Measurements from ENCODE around the gene RPS17. TPM values are rescaled to one million over a fixed set of nuclear protein-coding genes. Genes with fewer than 3 reads are reported as not detected.

Gene RPS17
- total RNA-seq: 1,000 to 10,000 TPM; 1,210 to 3,062 (median 1,354) TPM
- polyA plus RNA-seq: 1,000 to 10,000 TPM; 2,161 to 2,863 (median 2,568) TPM
- long read RNA-seq, donor 1, transcript RPS17-210 (5 exons, 488 nt): major isoform, 612 of 984 reads
- long read RNA-seq, donor 1, transcript RPS17-204 (2 exons, 760 nt): minor isoform, 7 of 984 reads
- long read RNA-seq, donor 1, transcript RPS17-209 (4 exons, 1,909 nt): minor isoform, 10 of 984 reads
- long read RNA-seq, donor 1, transcript RPS17-203 (2 exons, 580 nt): minor isoform, 6 of 984 reads
- long read RNA-seq, donor 1, partial matches to known transcripts: 347 of 984 reads
- long read RNA-seq, donor 1, other reads (novel, unspliced or antisense): 0 of 984 reads
- long read RNA-seq, donor 2, transcript RPS17-210 (5 exons, 488 nt): major isoform, 347 of 368 reads
- long read RNA-seq, donor 2, partial matches to known transcripts: 12 of 368 reads
- long read RNA-seq, donor 2, other reads (novel, unspliced or antisense): 0 of 368 reads
- long read RNA-seq, donor 3, transcript RPS17-210 (5 exons, 488 nt): major isoform, 295 of 303 reads
- long read RNA-seq, donor 3, partial matches to known transcripts: 0 of 303 reads
- long read RNA-seq, donor 3, other reads (novel, unspliced or antisense): 0 of 303 reads
- long read RNA-seq, donor 4, transcript RPS17-210 (5 exons, 488 nt): major isoform, 866 of 870 reads
- long read RNA-seq, donor 4, partial matches to known transcripts: 0 of 870 reads
- long read RNA-seq, donor 4, other reads (novel, unspliced or antisense): 4 of 870 reads
- long read RNA-seq, donor 5, transcript RPS17-210 (5 exons, 488 nt): major isoform, 435 of 438 reads
- long read RNA-seq, donor 5, partial matches to known transcripts: 0 of 438 reads
- long read RNA-seq, donor 5, other reads (novel, unspliced or antisense): 2 of 438 reads
- long read RNA-seq, donor 6, transcript RPS17-210 (5 exons, 488 nt): major isoform, 920 of 923 reads
- long read RNA-seq, donor 6, partial matches to known transcripts: 0 of 923 reads
- long read RNA-seq, donor 6, other reads (novel, unspliced or antisense): 3 of 923 reads
- long read RNA-seq, donor 7, transcript RPS17-210 (5 exons, 488 nt): major isoform, 283 of 330 reads
- long read RNA-seq, donor 7, transcript RPS17-204 (2 exons, 760 nt): minor isoform, 5 of 330 reads
- long read RNA-seq, donor 7, partial matches to known transcripts: 33 of 330 reads
- long read RNA-seq, donor 7, other reads (novel, unspliced or antisense): 0 of 330 reads
- long read RNA-seq, donor 8, transcript RPS17-210 (5 exons, 488 nt): major isoform, 622 of 664 reads
- long read RNA-seq, donor 8, transcript RPS17-203 (2 exons, 580 nt): minor isoform, 5 of 664 reads
- long read RNA-seq, donor 8, partial matches to known transcripts: 31 of 664 reads
- long read RNA-seq, donor 8, other reads (novel, unspliced or antisense): 0 of 664 reads
- long read RNA-seq, donor 9, transcript RPS17-210 (5 exons, 488 nt): major isoform, 283 of 296 reads
- long read RNA-seq, donor 9, partial matches to known transcripts: 7 of 296 reads
- long read RNA-seq, donor 9, other reads (novel, unspliced or antisense): 0 of 296 reads
- long read RNA-seq, donor 10, transcript RPS17-210 (5 exons, 488 nt): major isoform, 160 of 179 reads
- long read RNA-seq, donor 10, partial matches to known transcripts: 13 of 179 reads
- long read RNA-seq, donor 10, other reads (novel, unspliced or antisense): 0 of 179 reads

DNA sequence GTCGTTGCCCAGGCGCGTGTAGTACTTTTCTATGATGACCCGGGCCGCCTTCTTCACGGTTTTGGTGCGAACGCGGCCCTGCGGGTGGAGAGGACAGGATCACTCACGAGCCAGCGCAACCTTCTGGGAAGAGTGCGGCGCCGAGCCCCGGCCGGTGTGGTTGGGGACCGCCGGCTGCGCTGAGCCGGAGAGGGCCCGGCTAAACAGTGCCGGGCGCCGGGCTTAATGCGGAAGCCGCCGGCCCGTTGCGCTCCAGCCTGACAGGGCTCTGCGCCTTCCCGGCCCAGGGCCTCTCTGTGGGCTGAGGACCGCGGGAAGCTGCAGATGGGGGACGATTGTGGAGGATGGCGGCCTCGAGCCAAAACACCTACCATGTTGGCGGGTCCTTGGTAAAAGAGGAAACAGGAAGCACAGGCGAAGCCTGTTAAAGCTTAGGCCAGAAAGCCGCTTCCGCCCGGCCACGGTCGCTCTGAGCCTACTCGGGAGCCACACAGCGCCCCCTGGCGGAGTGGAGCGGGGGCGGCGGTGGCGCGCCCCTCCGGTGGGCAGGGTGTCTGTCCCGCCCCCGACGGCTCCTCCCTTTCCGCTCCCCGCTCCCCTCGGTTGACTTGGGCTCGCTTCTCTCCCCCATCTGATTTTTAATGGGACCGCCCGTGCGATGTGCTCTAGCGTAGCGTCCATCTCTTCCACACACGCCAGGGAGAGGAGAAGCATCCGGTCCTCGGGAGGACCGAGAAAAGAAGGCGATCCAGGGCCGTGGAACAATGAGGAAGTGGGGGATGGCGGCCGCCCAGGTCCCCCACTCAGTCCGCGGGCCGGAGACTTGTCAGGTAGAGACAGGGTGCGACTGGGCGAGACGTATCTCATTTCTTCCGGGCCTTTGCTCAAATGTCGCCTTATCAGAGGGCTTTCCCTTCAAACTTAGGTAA lies at the start of gene RPS17:
TSS of gene RPS17 (minus strand) at position 403 of the 929 bp plus-strand sequence. CDS start at position 374, 29 bp downstream.
- Histone ChIP-seq H3K36me3 (replicated peaks in 1 of 2) (peaks cover 0 to 36% of the 10 kb centered on the region in 2 donors), H3K27me3 (no peaks in the 10 kb centered on the region), H3K27ac (peak within 1 kb of the TSS; percentile 32 to 92 (median 77)), H3K4me1 (replicated peaks in 1 of 2) (peaks cover 7 to 18% of the 10 kb centered on the region in 2 donors), H3K4me3 (peak within 1 kb of the TSS; percentile 58 to 96 (median 66)), H3K9me3 (replicated peaks in 1 of 3) (no peaks in the 10 kb centered on the region)
- intact Hi-C loops (cut with DNase I): loop anchor here in 1 of 2 donors (10.0 kb wide), 4 partner anchors 104 to 264 kb away; partner anchors contain the start of genes AP3B2, CPEB1, FSD2 and WHAMM
- TF ChIP-seq, protein P1, sequence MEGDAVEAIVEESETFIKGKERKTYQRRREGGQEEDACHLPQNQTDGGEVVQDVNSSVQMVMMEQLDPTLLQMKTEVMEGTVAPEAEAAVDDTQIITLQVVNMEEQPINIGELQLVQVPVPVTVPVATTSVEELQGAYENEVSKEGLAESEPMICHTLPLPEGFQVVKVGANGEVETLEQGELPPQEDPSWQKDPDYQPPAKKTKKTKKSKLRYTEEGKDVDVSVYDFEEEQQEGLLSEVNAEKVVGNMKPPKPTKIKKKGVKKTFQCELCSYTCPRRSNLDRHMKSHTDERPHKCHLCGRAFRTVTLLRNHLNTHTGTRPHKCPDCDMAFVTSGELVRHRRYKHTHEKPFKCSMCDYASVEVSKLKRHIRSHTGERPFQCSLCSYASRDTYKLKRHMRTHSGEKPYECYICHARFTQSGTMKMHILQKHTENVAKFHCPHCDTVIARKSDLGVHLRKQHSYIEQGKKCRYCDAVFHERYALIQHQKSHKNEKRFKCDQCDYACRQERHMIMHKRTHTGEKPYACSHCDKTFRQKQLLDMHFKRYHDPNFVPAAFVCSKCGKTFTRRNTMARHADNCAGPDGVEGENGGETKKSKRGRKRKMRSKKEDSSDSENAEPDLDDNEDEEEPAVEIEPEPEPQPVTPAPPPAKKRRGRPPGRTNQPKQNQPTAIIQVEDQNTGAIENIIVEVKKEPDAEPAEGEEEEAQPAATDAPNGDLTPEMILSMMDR (IDR thresholded peaks at IDR 0.05): peak; percentile 95 to 100 (median 99)
- TF ChIP-seq POLR2A (IDR thresholded peaks at IDR 0.05): peak; percentile 75 to 94
- peak; percentile 95 to 98 (median 97) for DNase-seq
- WGBS, 4 donors: 0 to 1% (median 0%) methylated on average over 20 to 81 of the region's 81 CpGs

DNA sequence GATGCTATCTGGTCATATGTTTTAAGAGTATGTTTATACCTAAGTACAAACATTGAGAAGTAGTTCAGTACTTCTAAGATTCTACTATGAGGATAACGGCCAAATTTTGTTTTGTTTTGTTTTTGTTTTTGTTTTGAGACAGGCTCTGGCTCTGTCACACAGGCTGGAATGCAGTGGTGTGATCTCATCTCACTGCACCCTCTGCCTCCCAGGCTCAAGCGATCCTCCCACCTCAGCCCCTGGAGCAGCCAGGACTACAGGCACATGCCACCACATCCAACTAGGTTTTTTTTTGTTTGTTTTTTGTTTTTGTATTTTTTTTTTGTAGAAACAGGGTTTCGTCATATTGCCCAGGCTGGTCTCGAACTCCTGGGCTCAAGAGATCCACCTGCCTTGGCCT lies 47.5 kb upstream of the RPS17 start:
- TF ChIP-seq POLR2A (IDR thresholded peaks at IDR 0.05): no peak
- TF ChIP-seq, protein P1 (IDR thresholded peaks at IDR 0.05): no peak
- Histone ChIP-seq H3K27ac (no peak overlapping the region), H3K4me1 (replicated peaks in 1 of 2) (no peaks in the 10 kb centered on the region), H3K36me3 (replicated peaks in 1 of 2) (no peaks in the 10 kb centered on the region), H3K27me3 (no peaks in the 10 kb centered on the region), H3K4me3 (no peak overlapping the region), H3K9me3 (replicated peaks in 1 of 3) (no peaks in the 10 kb centered on the region)
- 73 to 79% (median 76%) methylated on average over 4 of the region's 4 CpGs for WGBS, 4 donors
- DNase-seq: no peak
- intact Hi-C loops (cut with DNase I): no loop called here

DNA sequence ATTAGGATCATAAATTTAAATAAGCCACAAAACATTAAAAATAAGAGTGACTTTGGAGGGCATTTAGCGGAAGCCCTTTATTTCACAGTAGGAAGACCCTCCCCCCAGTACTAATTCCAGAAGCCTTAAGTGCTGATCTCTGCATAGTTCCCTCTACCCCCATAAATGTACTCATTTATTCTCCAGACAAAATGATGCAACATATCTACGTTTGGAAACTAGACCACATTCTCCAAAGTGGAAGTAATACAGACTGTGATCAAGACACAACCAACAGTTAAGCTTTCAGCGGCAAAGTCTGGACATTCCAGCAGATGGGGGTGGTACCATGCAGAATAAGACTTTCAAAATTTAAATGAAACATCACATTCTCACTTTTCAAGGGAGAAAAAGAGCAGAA lies 44.8 kb upstream of the RPS17 start:
- no peaks in the 10 kb centered on the region for H3K9me3 ChIP-seq (replicated peaks in 1 of 3)
- no peaks in the 10 kb centered on the region for H3K27me3 ChIP-seq
- no peaks in the 10 kb centered on the region for H3K4me1 ChIP-seq (replicated peaks in 1 of 2)
- DNase-seq: peak in 1 of 7 donors; percentile 1
- intact Hi-C loops (cut with DNase I): no loop called here
- no peaks in the 10 kb centered on the region for H3K36me3 ChIP-seq (replicated peaks in 1 of 2)
- no peak overlapping the region for H3K4me3 ChIP-seq
- TF ChIP-seq POLR2A (IDR thresholded peaks at IDR 0.05): no peak
- TF ChIP-seq, protein P1 (IDR thresholded peaks at IDR 0.05): peak in 1 of 6 experiments; percentile 16
- 44 to 49% (median 49%) methylated on average over 3 of the region's 3 CpGs for WGBS, 4 donors
- no peak overlapping the region for H3K27ac ChIP-seq

Measured in adrenal gland (tissue), 19 donors.